Caco-2 (cell line): ENCODE data around the gene LRIT1. TPM values are rescaled to one million over a fixed set of nuclear protein-coding genes. Genes with fewer than 3 reads are reported as not detected.

ENCODE experiments used
- BruUV-seq: library from RNA; stranded (reverse); fragments of 400-500 nt; replicated peaks from 2 replicates; lab custom pipeline; 2021; lab: Mats Ljungman, UMichigan
- CTCF ChIA-PET: fragments of 300-600 bp; sonication (Branson Sonifier 250); formaldehyde crosslinking; loops from one replicate; lab custom pipeline; 2022; ENCODE audit warnings: antibody characterized with exemption; lab: Charles Lee
- POLR2A ChIA-PET: fragments of 300-600 bp; sonication (Branson Sonifier 250); formaldehyde crosslinking; loops from one replicate; lab custom pipeline; 2022; ENCODE audit warnings: antibody characterized with exemption; lab: Charles Lee
- DNase-seq, 2 experiments: peaks; one replicate each; pipeline versions ENCODE4 v3.0.0 to v3.0.0-alpha.2; 2020 to 2022
- H3K27me3 ChIP-seq: replicated peaks from 2 replicates; pipeline ENCODE4 v1.6.0; 2011; ENCODE audit warnings: low read length; ENCODE audit not compliant: control insufficient read depth, insufficient read depth
- H3K36me3 ChIP-seq: 2 replicates; pipeline ENCODE4 v1.5.1; 2011; ENCODE audit warnings: low read length; ENCODE audit not compliant: control insufficient read depth, insufficient read depth
- H3K4me1 ChIP-seq: fragments of 250-450 bp; sonication (Bioruptor Pico); 2 replicates; pipeline ENCODE4 v1.5.1; 2020; ENCODE audit warnings: mild to moderate bottlenecking
- H3K4me3 ChIP-seq: 2 replicates; pipeline ENCODE4 v1.5.1; 2011; ENCODE audit warnings: low read depth, mild to moderate bottlenecking, control low read depth, low read length
- H3K9me3 ChIP-seq: fragments of 250-450 bp; sonication (Bioruptor Pico); 2 replicates; pipeline ENCODE4 v1.5.1; 2020; ENCODE audit warnings: mild to moderate bottlenecking, moderate library complexity
- H3K27ac Mint-ChIP-seq: one replicate; pipeline ENCODE4 v1.8.0; 2022; ENCODE audit warnings: mixed read lengths; ENCODE audit not compliant: unreplicated experiment
- H3K27me3 Mint-ChIP-seq: one replicate; pipeline ENCODE4 v1.8.0; 2022; ENCODE audit warnings: mixed read lengths; ENCODE audit not compliant: insufficient read depth, unreplicated experiment
- H3K36me3 Mint-ChIP-seq: one replicate; pipeline ENCODE4 v1.8.0; 2022; ENCODE audit warnings: mild to moderate bottlenecking, mixed read lengths; ENCODE audit not compliant: insufficient read depth, unreplicated experiment
- H3K4me1 Mint-ChIP-seq: one replicate; pipeline ENCODE4 v1.8.0; 2022; ENCODE audit warnings: low read depth, mixed read lengths; ENCODE audit not compliant: unreplicated experiment
- H3K4me3 Mint-ChIP-seq: one replicate; pipeline ENCODE4 v1.8.0; 2022; ENCODE audit warnings: mild to moderate bottlenecking, moderate library complexity, mixed read lengths; ENCODE audit not compliant: unreplicated experiment
- H3K9me3 Mint-ChIP-seq: one replicate; pipeline ENCODE4 v1.8.0; 2022; ENCODE audit warnings: mixed read lengths; ENCODE audit not compliant: unreplicated experiment
- CTCF ChIP-seq, 2 experiments: fragments of 200-600 bp in 1 of 2; IDR thresholded peaks; 1 replicate in 1 of 2; 2 replicates in 1 of 2; pipeline versions ENCODE4 v1.5.1 to v1.8.0; 2011 to 2022; ENCODE audit warnings: antibody characterized with exemption in 1 of 2, control low read depth in 1 of 2, inconsistent platforms in 1 of 2, low read depth in 1 of 2, low read length in 1 of 2, mild to moderate bottlenecking in 1 of 2, moderate library complexity in 1 of 2; ENCODE audit not compliant: insufficient read depth in 1 of 2, severe bottlenecking in 1 of 2, unreplicated experiment in 1 of 2
- intact Hi-C: fragments of 100-400 bp; cut with micrococcal nuclease; formaldehyde crosslinking; loops from one replicate; pipeline ENCODE4 v1.10.0; 2022; ENCODE audit not compliant: unreplicated experiment
- total RNA-seq: library from RNA; stranded (reverse); gene quantifications from 2 replicates; pipeline ENCODE4 v1.2.3, GENCODE V29; 2022

LRIT1 gene
- total RNA-seq, 1 experiment from 2014 or later, result not detected

- no peak for TF ChIP-seq CTCF (IDR thresholded peaks at IDR 0.05; ENCODE audit: insufficient read depth in 1 of 2, low read depth in 1 of 2, low read length in 1 of 2, severe bottlenecking in 1 of 2, unreplicated experiment in 1 of 2)
- POLR2A ChIA-PET, result no interaction called here
- H3K27me3 Mint-ChIP-seq, result peaks cover 38% of the 10 kb centered on the region
- CTCF ChIA-PET, result no interaction called here
- no TSS peak for BruUV-seq
- H3K4me1 Mint-ChIP-seq, result no peaks in the 10 kb centered on the region
- Histone ChIP-seq H3K4me1 (no peaks in the 10 kb centered on the region), H3K36me3 (no peaks in the 10 kb centered on the region), H3K9me3 (no peaks in the 10 kb centered on the region), H3K4me3 (no peak overlapping the region), H3K27me3 (peaks cover 10% of the 10 kb centered on the region)
- H3K27ac Mint-ChIP-seq, result no peak overlapping the region
- no peak for DNase-seq
- no peaks in the 10 kb centered on the region for H3K36me3 Mint-ChIP-seq
- H3K4me3 Mint-ChIP-seq, result no peak overlapping the region
- intact Hi-C loops, result no loop called here
- no peaks in the 10 kb centered on the region for H3K9me3 Mint-ChIP-seq
Observed at GRCh38 chr10:84196941-84197340, 44.4 kb downstream of the LRIT1 start.

GRCh38 chr10:84196083-84196482 lies 45.3 kb downstream of the LRIT1 start:
- Mint-ChIP-seq H3K9me3 (no peaks in the 10 kb centered on the region), H3K4me1 (no peaks in the 10 kb centered on the region), H3K27ac (no peak overlapping the region), H3K4me3 (no peak overlapping the region), H3K27me3 (peaks cover 44% of the 10 kb centered on the region), H3K36me3 (no peaks in the 10 kb centered on the region)
- H3K4me1 ChIP-seq, result no peaks in the 10 kb centered on the region
- no peak for DNase-seq
- CTCF ChIA-PET, result no interaction called here
- no peaks in the 10 kb centered on the region for H3K9me3 ChIP-seq
- H3K36me3 ChIP-seq, result no peaks in the 10 kb centered on the region
- no TSS peak for BruUV-seq
- H3K27me3 ChIP-seq, result peaks cover 10% of the 10 kb centered on the region
- intact Hi-C loops, result no loop called here
- POLR2A ChIA-PET, result no interaction called here
- no peak for TF ChIP-seq CTCF (IDR thresholded peaks at IDR 0.05; ENCODE audit: insufficient read depth in 1 of 2, low read depth in 1 of 2, low read length in 1 of 2, severe bottlenecking in 1 of 2, unreplicated experiment in 1 of 2)
- no peak overlapping the region for H3K4me3 ChIP-seq

GRCh38 chr10:84195044-84195830 lies 46.1 kb downstream of the LRIT1 start:
- H3K4me3 Mint-ChIP-seq, result peak overlapping the region; percentile 62
- no peaks in the 10 kb centered on the region for H3K36me3 Mint-ChIP-seq
- intact Hi-C loops, result no loop called here
- no peaks in the 10 kb centered on the region for H3K4me1 Mint-ChIP-seq
- Histone ChIP-seq H3K36me3 (no peaks in the 10 kb centered on the region), H3K27me3 (peaks cover 10% of the 10 kb centered on the region), H3K4me1 (no peaks in the 10 kb centered on the region), H3K9me3 (no peaks in the 10 kb centered on the region), H3K4me3 (no peak overlapping the region)
- peak in 1 of 2 experiments; percentile 26 for DNase-seq
- CTCF ChIA-PET, result no interaction called here
- H3K9me3 Mint-ChIP-seq, result no peaks in the 10 kb centered on the region
- BruUV-seq, result no TSS peak
- H3K27ac Mint-ChIP-seq, result no peak overlapping the region
- peaks cover 41% of the 10 kb centered on the region for H3K27me3 Mint-ChIP-seq
- POLR2A ChIA-PET, result no interaction called here
- TF ChIP-seq CTCF (IDR thresholded peaks at IDR 0.05; ENCODE audit: insufficient read depth in 1 of 2, low read depth in 1 of 2, low read length in 1 of 2, severe bottlenecking in 1 of 2, unreplicated experiment in 1 of 2), result no peak
